HG03060 (cell line): ENCODE measurements around the gene DPH6.
"Not testable (repeated sequence)": the region's sequence is repeated elsewhere in the genome, so short reads cannot be mapped to it uniquely, and the experiment has no call there.

Experiments used
- ATAC-seq: cut with Tn5 transposase; IDR thresholded peaks from one replicate; pipeline ENCODE4 v1.9.1; 2021; ENCODE audit warnings: low read depth, moderate number of reproducible peaks; ENCODE audit not compliant: unreplicated experiment

DPH6 gene

GRCh38 chr15:35443376-35443775 lies 102.6 kb downstream of the DPH6 start:
- no peak for ATAC-seq

- ATAC-seq: no peak
These were observed 103.2 kb downstream of the DPH6 start for GRCh38 chr15:35442742-35443141.

- not testable (repeated sequence) for ATAC-seq
These were observed 104.7 kb downstream of the DPH6 start for GRCh38 chr15:35441279-35441678.

DNA sequence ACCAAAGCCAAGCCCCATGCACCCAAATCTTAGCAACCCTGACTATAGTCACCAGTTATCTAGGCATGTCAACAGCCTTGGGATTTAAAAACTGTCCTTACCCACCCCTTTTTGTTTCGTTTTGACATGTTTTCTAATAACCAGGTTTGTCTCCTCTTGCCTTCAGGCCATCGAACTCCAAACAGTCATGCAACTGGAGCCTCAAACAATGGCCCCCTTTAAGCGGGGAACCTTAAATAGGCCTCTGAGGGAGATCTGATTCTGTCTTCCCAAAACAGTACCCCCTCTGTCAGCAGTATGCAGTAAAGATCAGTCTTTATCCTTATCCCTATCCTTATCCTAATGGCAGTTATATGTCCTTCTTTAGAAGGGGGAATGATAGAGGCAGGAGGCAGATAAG lies 105.7 kb downstream of the DPH6 start:
- no peak for ATAC-seq

- ATAC-seq: no peak
These were observed 106.7 kb downstream of the DPH6 start for GRCh38 chr15:35439291-35439690.

- ATAC-seq: no peak
These were observed 108.8 kb downstream of the DPH6 start for GRCh38 chr15:35437157-35437556.

- ATAC-seq: no peak
These were observed 109.5 kb downstream of the DPH6 start for GRCh38 chr15:35436422-35436821.

- no peak for ATAC-seq
These were observed 114.7 kb downstream of the DPH6 start for GRCh38 chr15:35431281-35431680.

DNA sequence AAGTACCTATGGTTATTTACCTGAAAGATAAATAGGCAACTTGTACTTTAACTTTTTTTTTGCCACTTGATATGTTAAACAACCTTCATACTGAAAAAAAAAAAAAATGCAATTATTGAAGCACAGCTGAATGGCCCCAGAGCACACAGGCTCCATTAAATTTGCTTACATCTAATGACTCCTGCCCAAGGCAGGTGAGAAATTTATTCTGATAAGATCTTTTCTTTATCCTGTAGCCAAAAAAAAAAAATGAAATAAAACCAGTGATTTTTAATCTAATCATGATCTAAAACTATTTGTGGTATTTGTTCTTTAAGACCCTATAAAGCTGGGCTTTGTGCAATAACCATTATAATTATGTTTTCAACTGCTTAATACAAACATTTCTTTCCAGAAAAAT lies 115.7 kb downstream of the DPH6 start:
- ATAC-seq: no peak

DNA sequence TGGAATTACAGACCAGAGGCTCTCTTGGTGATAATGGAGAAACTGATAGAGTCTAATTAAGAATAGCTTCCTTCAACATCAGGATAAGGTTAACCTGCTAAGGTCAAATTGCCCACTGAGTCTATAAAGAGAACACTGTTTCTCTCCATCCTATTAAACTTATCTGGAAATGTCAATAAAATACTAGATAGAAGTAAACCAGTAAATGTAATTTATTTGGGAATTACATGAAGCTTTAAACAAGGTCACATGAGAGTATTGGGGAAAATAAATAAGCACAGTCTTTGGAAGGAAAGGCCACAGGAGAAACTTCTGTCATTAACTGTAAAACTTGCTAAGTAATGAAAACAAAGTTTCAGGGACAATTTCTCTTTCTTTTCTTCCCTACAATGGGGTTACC lies 118.5 kb downstream of the DPH6 start:
- ATAC-seq: no peak

DNA sequence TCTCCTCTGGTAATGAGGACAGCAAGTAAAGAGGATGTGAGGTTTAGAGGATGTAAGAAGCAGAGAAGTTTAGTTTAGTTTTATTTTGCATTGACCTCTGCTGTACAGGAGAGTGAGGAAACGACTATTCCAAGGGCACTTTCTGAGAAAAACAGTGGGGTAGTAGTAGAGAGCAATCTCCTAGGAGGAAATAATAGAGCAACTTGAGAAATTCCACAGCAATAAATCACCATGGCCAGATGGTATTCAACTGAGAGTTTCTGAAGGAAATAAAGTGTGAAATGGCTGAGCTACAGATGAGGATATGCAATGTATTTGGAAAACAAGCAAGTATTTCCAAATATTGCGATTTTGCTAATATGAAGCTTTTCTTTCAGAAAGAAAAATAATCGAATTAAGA lies 118.9 kb downstream of the DPH6 start:
- no peak for ATAC-seq

GRCh38 chr15:35410775-35411174 lies 135.2 kb downstream of the DPH6 start:
- no peak for ATAC-seq

DNA sequence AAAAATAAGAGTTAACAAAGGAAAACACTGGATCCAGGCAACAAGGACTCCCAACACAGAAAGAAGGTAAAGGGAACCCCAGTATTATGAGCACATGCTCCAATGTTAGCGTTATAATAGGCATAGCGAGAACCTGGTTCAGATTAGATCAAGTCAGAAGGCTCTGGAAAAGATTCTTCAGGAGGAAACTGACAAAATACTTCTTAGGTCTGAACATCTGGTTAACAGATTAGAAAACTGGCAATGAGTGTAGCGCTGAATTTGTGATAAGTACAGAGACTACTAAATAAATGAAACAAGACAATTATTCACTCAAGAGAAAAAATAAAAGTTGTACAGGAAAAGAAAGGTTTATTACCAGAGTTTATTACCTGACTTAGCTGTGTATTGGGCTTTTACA lies 146.1 kb downstream of the DPH6 start:
- ATAC-seq: no peak

DNA sequence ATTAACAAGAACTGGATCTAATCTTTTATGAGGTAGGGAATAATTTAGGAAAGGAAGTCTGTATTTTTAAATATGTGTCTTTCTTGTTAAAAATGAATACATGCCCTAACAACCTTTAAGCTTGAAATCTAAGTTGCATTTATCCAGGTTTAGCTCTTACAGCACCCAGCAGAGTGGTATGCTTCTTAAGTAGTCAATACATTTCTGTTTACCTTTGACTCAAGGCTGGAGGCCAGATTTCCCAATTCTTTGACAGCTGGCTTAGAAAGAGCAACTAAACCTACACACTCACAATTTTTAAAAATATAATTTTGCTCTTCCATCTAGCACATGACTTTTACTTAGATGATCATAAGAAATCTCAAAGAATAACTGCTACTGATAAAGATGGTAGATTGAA lies 148.9 kb downstream of the DPH6 start:
- ATAC-seq: no peak

- no peak for ATAC-seq
These were observed 151.5 kb downstream of the DPH6 start for GRCh38 chr15:35394416-35394815.

DNA sequence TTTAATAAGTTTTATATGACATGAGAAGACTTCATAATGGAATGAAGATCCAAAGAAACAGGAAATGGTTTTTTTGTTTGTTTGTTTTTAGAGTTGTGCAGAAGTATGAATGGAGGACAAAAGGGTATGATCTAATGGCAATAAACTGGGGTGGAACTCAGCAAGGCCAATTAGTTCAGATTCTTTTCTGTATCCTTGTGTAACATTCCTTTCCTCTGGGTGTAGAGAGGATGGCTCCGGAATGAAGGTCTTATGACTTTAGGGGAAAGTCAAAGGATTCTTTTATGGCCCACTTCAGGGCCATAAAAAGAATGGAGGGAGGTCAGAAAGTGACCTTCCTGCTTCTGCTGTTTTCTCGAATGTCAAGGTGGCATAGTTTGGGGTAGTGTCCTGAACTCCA lies 152.6 kb downstream of the DPH6 start:
- no peak for ATAC-seq

DNA sequence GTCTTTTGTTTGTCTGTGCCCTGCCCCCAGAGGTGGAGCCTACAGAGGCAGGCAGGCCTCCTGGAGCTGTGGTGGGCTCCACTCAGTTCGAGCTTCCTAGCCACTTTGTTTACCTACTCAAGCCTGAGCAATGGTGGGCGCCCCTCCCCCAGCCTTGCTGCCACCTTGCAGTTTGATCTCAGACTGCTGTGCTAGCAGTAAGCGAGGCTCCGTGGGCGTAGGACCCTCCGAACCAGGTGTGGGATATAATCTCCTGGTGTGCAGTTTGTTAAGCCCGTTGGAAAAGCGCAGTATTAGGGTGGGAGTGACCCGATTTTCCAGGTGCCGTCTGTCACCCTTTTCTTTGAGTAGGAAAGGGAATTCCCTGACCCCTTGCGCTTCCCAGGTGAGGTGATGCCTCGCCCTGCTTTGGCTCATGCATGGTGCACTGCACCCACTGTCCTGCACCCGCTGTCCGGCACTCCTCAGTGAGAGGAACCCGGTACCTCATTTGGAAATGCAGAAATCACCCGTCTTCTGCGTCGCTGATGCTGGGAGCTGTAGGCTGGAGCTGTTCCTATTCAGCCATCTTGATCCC lies 154.5 kb downstream of the DPH6 start:
- ATAC-seq: not testable (repeated sequence)

- ATAC-seq: no peak
These were observed 162.5 kb downstream of the DPH6 start for GRCh38 chr15:35383506-35383905.

GRCh38 chr15:35381328-35381727 lies 164.6 kb downstream of the DPH6 start:
- no peak for ATAC-seq

GRCh38 chr15:35379972-35380371 lies 166.0 kb downstream of the DPH6 start:
- ATAC-seq: no peak

DNA sequence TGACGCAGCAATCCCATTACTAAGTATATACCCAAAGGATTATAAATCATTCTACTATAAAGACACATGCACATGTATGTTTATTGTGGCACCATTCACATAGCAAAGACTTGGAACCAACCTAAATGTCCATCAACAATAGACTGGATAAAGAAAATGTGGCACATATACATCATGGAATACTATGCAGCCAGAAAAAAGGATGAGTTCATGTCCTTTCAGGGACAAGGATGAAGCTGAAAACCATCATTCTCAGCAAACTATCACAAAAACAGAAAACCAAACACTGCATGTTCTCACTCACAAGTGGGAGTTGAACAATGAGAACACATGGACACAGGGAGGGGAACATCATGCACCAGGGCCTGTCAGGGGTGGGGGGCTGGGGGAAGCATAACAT lies 167.5 kb downstream of the DPH6 start:
- not testable (repeated sequence) for ATAC-seq

- no peak for ATAC-seq
These were observed 169.3 kb downstream of the DPH6 start for GRCh38 chr15:35376707-35377106.

DNA sequence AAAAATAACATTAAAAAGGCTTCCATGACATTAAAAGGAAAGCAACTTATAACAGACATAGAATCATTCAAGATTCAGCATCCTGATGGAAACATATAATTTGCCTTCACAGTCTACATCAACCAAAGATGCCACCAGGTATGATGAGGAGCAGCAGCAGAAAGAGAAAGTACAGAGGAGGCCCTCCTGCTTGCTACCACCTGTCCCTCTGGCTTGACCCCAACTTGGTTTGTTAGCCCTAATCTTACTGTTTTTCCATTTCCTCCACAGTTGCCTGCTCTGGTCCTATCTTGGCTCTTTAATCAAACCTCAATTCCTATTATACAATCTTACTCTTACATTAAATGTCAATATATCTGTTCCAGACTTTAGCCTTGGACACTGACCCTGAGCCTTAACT lies 171.3 kb downstream of the DPH6 start:
- ATAC-seq: no peak
